GM19324 (cell line): ENCODE results near the gene HNF4A.

Experiments
- ATAC-seq: cut with Tn5 transposase; IDR thresholded peaks from one replicate; pipeline ENCODE4 v1.9.1; 2021; ENCODE audit warnings: mild to moderate bottlenecking, moderate library complexity; ENCODE audit not compliant: unreplicated experiment, low FRiP score

HNF4A gene

GRCh38 chr20:44390280-44390679 is 34.8 kb downstream of the HNF4A start:
- ATAC-seq: no peak

GRCh38 chr20:44392088-44392775 is 36.7 kb downstream of the HNF4A start:
- no peak for ATAC-seq

DNA sequence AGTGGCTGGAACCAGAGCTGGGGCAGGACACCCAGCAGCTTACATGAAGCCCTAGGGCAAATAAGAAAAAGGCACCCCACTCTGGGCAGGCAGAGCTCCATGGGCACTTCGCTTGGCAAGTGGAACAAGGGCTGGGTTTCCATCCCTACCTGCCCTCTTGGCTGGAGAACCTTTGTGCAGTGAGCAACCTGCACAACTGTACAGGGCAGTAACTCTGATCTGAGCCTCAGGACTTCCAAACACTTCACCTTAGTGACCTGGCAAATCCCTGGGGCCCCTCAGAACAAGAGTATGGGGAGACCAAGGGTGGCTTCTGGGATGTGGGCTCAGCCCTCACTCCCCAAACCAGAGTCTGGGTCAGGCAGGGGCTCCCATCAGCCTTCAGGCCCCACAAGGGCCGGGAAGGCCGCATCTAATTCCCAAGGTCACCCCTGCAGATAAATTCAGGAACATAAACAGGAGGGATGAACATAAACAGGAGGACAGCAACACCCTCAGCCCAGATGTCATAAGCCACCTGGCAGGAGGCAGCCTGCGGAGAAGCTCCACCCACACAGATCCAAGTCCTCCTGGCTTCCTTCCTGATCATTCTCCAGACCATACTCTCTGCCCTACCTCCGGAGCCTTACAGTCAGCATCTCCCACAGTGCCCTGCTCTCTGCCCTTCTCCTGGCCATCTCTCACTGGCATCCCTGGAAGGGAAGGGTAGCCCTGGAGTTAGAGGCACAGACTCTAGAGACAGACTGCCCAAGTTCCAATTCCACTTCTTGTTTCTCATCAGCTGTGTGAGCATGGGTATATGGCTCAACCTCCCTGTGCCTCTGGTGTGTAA is 37.5 kb downstream of the HNF4A start:
- no peak for ATAC-seq

- no peak for ATAC-seq
These were observed 38.3 kb downstream of the HNF4A start for GRCh38 chr20:44393608-44394451.

DNA sequence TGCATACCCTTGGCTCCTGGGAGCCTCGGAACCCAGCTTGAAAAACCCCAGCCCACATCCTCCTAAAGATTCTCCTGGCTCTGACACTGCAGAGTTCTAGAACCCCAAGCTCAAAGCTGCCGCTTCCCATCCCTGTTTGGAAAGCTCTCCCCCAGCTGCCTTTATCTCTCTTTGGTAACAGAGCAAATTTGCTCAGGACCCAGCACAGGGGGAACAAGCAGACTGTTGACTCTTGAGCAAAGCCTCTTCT is 38.9 kb downstream of the HNF4A start:
- ATAC-seq: no peak

DNA sequence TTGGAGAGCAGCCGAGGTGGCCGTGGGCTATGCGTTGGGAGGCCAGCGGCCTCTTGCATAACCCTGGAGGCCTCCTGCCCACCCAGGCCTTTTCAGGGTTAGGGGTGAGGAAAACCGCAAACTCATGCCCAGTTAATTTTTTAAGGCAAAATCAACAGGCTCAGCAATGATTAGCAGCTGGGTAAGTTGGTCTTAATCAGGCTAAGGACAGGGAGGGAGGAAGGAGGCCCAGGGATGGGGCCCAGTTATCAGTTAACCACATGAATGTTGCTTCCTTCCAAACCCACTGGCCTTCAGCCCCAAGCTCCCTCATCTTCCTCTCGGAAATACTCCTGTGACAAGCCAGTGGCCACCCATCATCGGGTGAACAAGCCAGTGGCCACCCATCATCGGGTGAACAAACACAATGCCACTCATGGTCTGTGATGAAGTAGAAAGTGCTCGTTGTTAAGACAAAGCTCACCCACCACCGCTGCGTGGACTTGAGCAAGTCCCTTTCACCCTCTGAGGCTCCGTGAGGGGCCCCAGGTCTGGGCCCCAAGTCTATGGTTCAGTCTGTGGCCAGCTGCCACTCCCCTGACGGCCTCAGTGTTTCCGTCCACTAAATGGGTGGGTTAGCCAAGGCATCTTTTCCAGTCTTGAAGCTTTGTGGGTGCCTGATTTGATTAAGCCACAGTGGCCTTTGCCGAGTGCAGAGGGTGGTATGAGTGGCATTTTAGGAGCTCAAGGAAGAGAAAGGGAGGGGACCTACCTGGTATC is 39.4 kb downstream of the HNF4A start:
- no peak for ATAC-seq

GRCh38 chr20:44395461-44396340 is 40.2 kb downstream of the HNF4A start:
- no peak for ATAC-seq

- no peak for ATAC-seq
These were observed 41.1 kb downstream of the HNF4A start for GRCh38 chr20:44396369-44397130.

DNA sequence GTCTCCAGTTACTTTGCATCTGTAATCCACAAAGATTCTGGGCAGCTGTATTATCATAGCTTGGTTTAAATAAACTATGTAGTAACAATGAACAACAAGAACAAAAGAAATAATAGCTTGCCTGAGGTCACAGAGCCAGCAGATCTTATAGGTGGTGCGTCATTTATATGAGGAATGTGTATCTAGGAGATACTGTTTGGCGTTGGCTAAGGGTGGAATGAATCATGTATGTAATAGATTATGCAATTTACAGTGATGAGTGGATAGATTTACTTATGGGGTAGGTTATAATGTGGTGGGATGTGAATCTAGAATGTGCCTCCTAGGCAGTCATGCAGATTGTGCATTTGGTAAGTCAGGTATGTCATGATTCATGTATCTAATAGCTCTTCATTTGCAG is 42.8 kb downstream of the HNF4A start:
- no peak for ATAC-seq

- ATAC-seq: no peak
These were observed 43.9 kb downstream of the HNF4A start for GRCh38 chr20:44399446-44399845.

DNA sequence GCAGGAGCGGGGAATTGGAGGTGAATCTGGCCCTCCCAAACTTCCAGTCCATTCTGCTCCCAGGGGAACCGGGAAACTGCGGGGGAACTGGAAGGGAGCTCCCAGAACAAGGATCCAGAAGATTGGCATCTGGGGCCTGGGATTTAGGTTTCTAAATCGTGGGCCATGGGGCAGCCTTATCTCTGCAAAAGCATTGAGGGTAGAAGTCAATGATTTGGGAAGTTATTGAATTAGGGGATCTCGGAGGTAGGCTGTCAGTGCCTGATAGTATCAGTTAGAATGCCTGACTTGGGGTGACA is 45.1 kb downstream of the HNF4A start:
- no peak for ATAC-seq

GRCh38 chr20:44400970-44401769 is 45.7 kb downstream of the HNF4A start:
- no peak for ATAC-seq

- ATAC-seq: no peak
These were observed 46.4 kb downstream of the HNF4A start for GRCh38 chr20:44401770-44402390.

DNA sequence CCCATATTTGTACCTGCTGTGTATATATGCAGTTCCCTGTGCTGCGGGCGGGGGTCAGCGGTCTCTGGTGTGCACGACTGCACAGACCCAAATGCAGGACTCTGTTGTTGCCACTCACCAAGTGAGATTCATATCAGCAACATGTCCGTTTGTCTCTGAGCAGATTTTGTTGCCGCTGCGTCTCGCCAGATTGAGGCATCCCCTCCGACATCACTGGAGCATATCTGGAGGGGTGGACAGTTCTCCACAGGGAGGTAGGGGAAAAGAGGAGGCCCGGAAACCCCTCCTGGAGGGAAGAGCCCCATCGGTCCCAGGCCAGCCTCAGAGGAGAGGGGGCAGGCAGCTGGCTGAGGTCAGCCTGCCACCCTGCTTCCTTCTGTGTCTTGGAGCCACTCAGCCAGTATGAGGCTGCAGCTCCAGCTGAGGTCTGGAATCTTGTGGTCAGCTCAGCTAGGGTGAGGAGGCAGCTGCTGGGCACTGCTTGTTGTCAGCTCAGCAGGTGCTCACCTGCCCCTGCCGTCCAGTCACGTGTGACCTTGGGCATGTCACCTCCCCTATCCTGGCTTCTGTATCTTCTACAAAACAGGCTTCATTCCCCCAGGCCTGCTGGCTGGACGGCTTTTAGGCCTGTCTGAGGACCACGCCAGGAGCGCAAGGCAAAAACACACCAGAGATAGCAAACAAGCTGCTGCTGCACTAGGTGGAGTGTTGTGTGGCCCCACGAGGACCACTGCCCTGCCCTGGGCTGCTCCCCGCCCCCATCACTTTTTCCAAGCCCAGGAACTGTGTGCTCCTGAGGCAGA is 47.1 kb downstream of the HNF4A start:
- no peak for ATAC-seq

- no peak for ATAC-seq
These were observed 48.0 kb downstream of the HNF4A start for GRCh38 chr20:44403194-44404112.
